HepG2 (cell line): Measurements from ENCODE around the gene ENTPD2. TPM values are rescaled to one million over a fixed set of nuclear protein-coding genes. Genes with fewer than 3 reads are reported as not detected.

ENCODE experiments used
- ATAC-seq: fragments of 200-7000 bp; cut with Tn5 transposase; 3 replicates; pipeline ENCODE4 v1.9.1; 2020; ENCODE audit warnings: mild to moderate bottlenecking, moderate library complexity
- BruUV-seq: library from RNA; stranded (reverse); fragments of 400-500 nt; replicated peaks from 2 replicates; lab custom pipeline; 2021; lab: Mats Ljungman, UMichigan
- CTCF ChIA-PET: fragments of 300-600 bp; formaldehyde crosslinking; extraction: SDS; loops from one replicate; lab custom pipeline; 2021; ENCODE audit warnings: low total read pairs, inconsistent platforms, low intra/inter-chr PET ratio; lab: Yijun Ruan, JAX
- POLR2A ChIA-PET: fragments of 350-600 bp; sonication (Branson Sonifier 250); formaldehyde crosslinking; loops from one replicate; lab custom pipeline; 2020; ENCODE audit warnings: antibody characterized with exemption, inconsistent platforms; lab: Yijun Ruan, JAX
- DNase-seq: peaks from one replicate; pipeline ENCODE4 v3.0.0-alpha.2; 2015; ENCODE audit warnings: low spot score
- FAIRE-seq: peaks from 3 replicates; lab custom pipeline; 2011; peaks lifted over from hg19 to GRCh38; lab: Jason Lieb, UNC
- H2AFZ ChIP-seq: one replicate; pipeline ENCODE4 v1.6.1; 2011; ENCODE audit warnings: low read length, inconsistent platforms
- H3K27ac ChIP-seq: fragments of 300-600 bp; 3 replicates; pipeline ENCODE4 v1.8.0; 2011; ENCODE audit warnings: mixed run types, mild to moderate bottlenecking, mixed read lengths, low read length, inconsistent platforms; ENCODE audit not compliant: insufficient read depth; ENCODE audit errors: extremely low read length
- H3K27me3 ChIP-seq, 2 experiments: fragments of 200-600 bp in 1 of 2; 2 replicates in 1 of 2; 3 replicates in 1 of 2; pipeline versions ENCODE4 v1.6.0 to v1.8.0; 2011; ENCODE audit warnings: low read length in 2 of 2, mild to moderate bottlenecking in 2 of 2, moderate library complexity in 2 of 2, inconsistent platforms in 1 of 2; ENCODE audit not compliant: insufficient read depth in 2 of 2, control insufficient read depth in 1 of 2
- H3K36me3 ChIP-seq, 2 experiments: fragments of 200-600 bp in 1 of 2; replicated peaks in 1 of 2; 2 replicates in 1 of 2; 3 replicates in 1 of 2; pipeline versions ENCODE4 v1.5.1 to v1.8.0; 2011; ENCODE audit warnings: low read length in 2 of 2, inconsistent platforms in 1 of 2; ENCODE audit not compliant: insufficient read depth in 2 of 2, control insufficient read depth in 1 of 2
- H3K4me1 ChIP-seq: 2 replicates; pipeline ENCODE4 v1.5.1; 2012; ENCODE audit warnings: low read length, inconsistent platforms; ENCODE audit not compliant: insufficient read depth
- H3K4me2 ChIP-seq: 2 replicates; pipeline ENCODE4 v1.6.0; 2011; ENCODE audit warnings: low read depth, low read length, inconsistent platforms
- H3K4me3 ChIP-seq, 3 experiments: fragments of 200-600 bp in 1 of 3; sonication (generic), shearing (Covaris generic) in 1 of 3; replicated peaks in 1 of 3; 2 replicates each; pipeline ENCODE4 v1.5.1; 2011 to 2016; ENCODE audit warnings: low read length in 3 of 3, inconsistent platforms in 2 of 3, low read depth in 2 of 3, mild to moderate bottlenecking in 2 of 3, control low read depth in 1 of 3, mixed read lengths in 1 of 3; ENCODE audit not compliant: insufficient read depth in 1 of 3
- H3K79me2 ChIP-seq: one replicate; pipeline ENCODE4 v1.6.1; 2011; ENCODE audit warnings: low read length, inconsistent platforms; ENCODE audit not compliant: insufficient read depth
- H3K9ac ChIP-seq: 2 replicates; pipeline ENCODE4 v1.6.0; 2011; ENCODE audit warnings: mild to moderate bottlenecking, low read depth, low read length, inconsistent platforms; ENCODE audit not compliant: insufficient read depth
- H3K9me3 ChIP-seq: 2 replicates; pipeline ENCODE4 v1.5.1; 2012; ENCODE audit warnings: mild to moderate bottlenecking, low read length
- H4K20me1 ChIP-seq: 2 replicates; pipeline ENCODE4 v1.6.0; 2011; ENCODE audit warnings: inconsistent platforms, mild to moderate bottlenecking, low read length, moderate library complexity; ENCODE audit not compliant: insufficient read depth
- ARNTL ChIP-seq: sonication (generic); formaldehyde crosslinking; IDR thresholded peaks from 2 replicates; pipeline ENCODE4 v1.4.0; 2020; ENCODE audit warnings: mild to moderate bottlenecking, missing genetic modification reagents
- BRCA1 ChIP-seq: sonication (generic); formaldehyde crosslinking; IDR thresholded peaks from 2 replicates; pipeline ENCODE4 v1.4.0; 2020; ENCODE audit warnings: missing genetic modification reagents
- CEBPZ ChIP-seq: IDR thresholded peaks from 2 replicates; pipeline ENCODE4 v1.6.1; 2012; ENCODE audit warnings: low read length, improper control_type of control experiment
- HOXD1 ChIP-seq: sonication (generic); formaldehyde crosslinking; IDR thresholded peaks from 2 replicates; pipeline ENCODE4 v1.5.0; 2020; ENCODE audit warnings: missing genetic modification reagents
- JUNB ChIP-seq: sonication (generic); formaldehyde crosslinking; IDR thresholded peaks from 2 replicates; pipeline ENCODE4 v1.8.0; 2022; ENCODE audit warnings: missing genetic modification reagents, mild to moderate bottlenecking, borderline replicate concordance
- KMT2B ChIP-seq: IDR thresholded peaks from 2 replicates; pipeline ENCODE4 v1.6.1; 2016; ENCODE audit warnings: missing genetic modification reagents, missing compliant biosample characterization
- NFE2 ChIP-seq: sonication (generic); formaldehyde crosslinking; IDR thresholded peaks from 2 replicates; pipeline ENCODE4 v1.4.0; 2020; ENCODE audit warnings: missing genetic modification reagents
- WGBS: methylation state at CpG from one replicate; pipeline ENCODE4 v1.1.6; 2017; ENCODE audit warnings: low lambda C conversion rate; 5-methylcytosine and 5-hydroxymethylcytosine counted together
- in situ Hi-C: cut with HindIII; loops from 2 replicates; pipeline ENCODE4 v1.10.0; 2017; ENCODE audit warnings: low pct_unique_long_range_greater_than_20kb; ENCODE audit not compliant: extremely low pct_ligation_motif_present
- intact Hi-C: fragments of 100-400 bp; cut with micrococcal nuclease; formaldehyde crosslinking; loops from one replicate; pipeline ENCODE4 v1.10.0; 2022; ENCODE audit not compliant: unreplicated experiment
- polyA plus RNA-seq, 8 experiments: library from polyadenylated mRNA; depleted of rRNA in 3 of 8; stranded (reverse) in 7 of 8; unstranded in 1 of 8; fragments of >200 nt; fragmentation: Illumina TruSeq in 4 of 8; extraction: Trizol in 4 of 8; gene quantifications; 2 replicates each; pipeline versions ENCODE4 v1.2.1 to v1.2.3, GENCODE V29; 2011 to 2016; ENCODE audit warnings: low read depth in 4 of 8, missing spikeins in 1 of 8, mixed read lengths in 1 of 8; ENCODE audit not compliant: insufficient read depth in 1 of 8
- total RNA-seq, 5 experiments: library from RNA; depleted of rRNA; stranded (reverse); fragments of >200 nt; fragmentation: Illumina TruSeq; extraction: Trizol; gene quantifications; 2 replicates each; pipeline ENCODE4 v1.2.3, GENCODE V29; 2016; ENCODE audit warnings: low read depth in 1 of 5
- TF ChIP-seq, protein P1 (sequence below): sonication (generic); formaldehyde crosslinking; IDR thresholded peaks from 2 replicates; pipeline ENCODE4 v1.4.0; 2020; ENCODE audit warnings: missing genetic modification reagents
- TF ChIP-seq, protein P2 (sequence below): sonication (generic); formaldehyde crosslinking; IDR thresholded peaks from 2 replicates; pipeline ENCODE4 v1.5.1; 2020; ENCODE audit warnings: mild to moderate bottlenecking, missing genetic modification reagents, borderline replicate concordance
- TF ChIP-seq, protein P3 (sequence below): IDR thresholded peaks from 2 replicates; pipeline ENCODE4 v1.6.1; 2016; ENCODE audit warnings: control low read depth
- TF ChIP-seq, protein P4 (sequence below): sonication (generic); formaldehyde crosslinking; IDR thresholded peaks from 2 replicates; pipeline ENCODE4 v1.4.0; 2020; ENCODE audit warnings: missing genetic modification reagents, mild to moderate bottlenecking, borderline replicate concordance

Gene ENTPD2
- total and polyA plus RNA-seq, 2 of the 13 experiments (the other 11 are each of a cell fraction or from before 2014, with no cell fraction given), result 0.95 to 3.2 TPM

DNA sequence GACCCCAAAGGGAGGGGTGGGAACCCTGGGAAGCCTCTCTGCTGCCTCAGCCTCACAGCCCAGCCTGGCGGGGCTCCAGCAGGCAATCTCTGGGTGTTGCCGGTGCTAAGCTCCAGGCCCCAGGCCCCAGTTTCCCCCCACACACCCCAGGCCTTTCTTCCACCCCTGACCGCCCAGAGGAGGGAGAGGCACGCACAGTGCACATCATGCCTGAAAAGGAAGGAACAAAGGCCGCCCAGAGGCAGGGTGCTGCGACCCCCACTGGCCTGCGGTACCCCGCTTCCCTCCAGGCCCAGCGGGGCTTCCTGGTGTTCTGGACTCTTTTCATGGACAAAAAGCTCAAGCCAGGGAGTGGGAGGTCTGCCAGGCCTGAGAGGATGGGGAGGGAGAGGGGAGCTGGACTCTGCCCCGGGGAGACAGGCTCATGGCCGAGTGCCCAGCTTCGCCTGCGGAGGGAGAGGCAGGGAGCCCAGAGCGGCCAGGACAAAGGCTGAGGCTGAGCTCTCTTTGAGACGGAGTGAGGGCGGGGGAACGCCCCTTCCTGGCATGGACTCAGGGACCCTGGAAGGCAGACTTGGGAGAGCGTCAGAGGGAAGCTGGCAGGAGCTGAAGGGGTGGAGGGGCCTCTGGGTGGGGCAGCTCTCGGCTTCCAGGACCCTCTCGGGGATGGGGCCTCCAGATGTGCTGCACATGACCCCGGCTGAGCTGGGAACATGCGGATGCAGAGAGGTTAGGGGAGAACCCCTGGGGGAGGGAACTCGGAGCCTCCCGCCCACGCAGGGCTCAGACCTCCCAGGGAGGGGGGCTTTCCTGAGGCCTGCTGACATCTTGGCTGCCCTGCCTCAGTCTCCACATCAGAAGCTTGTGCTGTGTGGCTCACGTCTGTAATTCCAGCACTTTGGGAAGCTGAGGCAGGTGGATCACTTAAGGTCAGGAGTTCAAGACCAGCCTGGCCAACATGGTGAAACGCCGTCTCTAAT lies 1.8 kb upstream of the ENTPD2 start:
- DNase-seq (peak; percentile 86), FAIRE-seq (peak; percentile 90), ATAC-seq (peak; percentile 79)
- intact Hi-C loops, result no loop called here
- no peaks in the 10 kb centered on the region; a peak in 2 of 5 replicates for H3K27me3 ChIP-seq
- no peaks in the 10 kb centered on the region for H3K9me3 ChIP-seq
- peak overlapping the region; percentile 96 for H3K27ac ChIP-seq
- no peaks in the 10 kb centered on the region for H4K20me1 ChIP-seq
- H3K4me1 ChIP-seq, result peaks cover 57% of the 10 kb centered on the region
- CTCF ChIA-PET, result interaction anchor here (1.5 kb wide), 1 partner anchor 26 kb away, joined by 4 read pairs; no protein-coding TSS in a partner anchor
- no peak overlapping the region for H2AFZ ChIP-seq
- H3K4me2 ChIP-seq, result peak overlapping the region; percentile 84
- H3K79me2 ChIP-seq, result peaks cover 9% of the 10 kb centered on the region
- peak overlapping the region; percentile 82 for H3K9ac ChIP-seq
- BruUV-seq, result no TSS peak
- in situ Hi-C loops, result no loop called here
- 34% methylated on average over 4 of the region's 28 CpGs for WGBS
- H3K4me3 ChIP-seq, result peak overlapping the region; percentile 64 to 84 (median 70)
- H3K36me3 ChIP-seq, result no peaks in the 10 kb centered on the region
- POLR2A ChIA-PET, result interaction anchor here (0.7 to 4.4 kb wide), 28 partner anchors 8 to 255 kb away, joined by 3 to 55 read pairs (median 4); partner anchors contain the start of genes ABCA2, MAN1B1, PAXX and SAPCD2
- no peak for TF ChIP-seq BRCA1 (CRISPR knock-in tag)
- TF ChIP-seq, protein P1, sequence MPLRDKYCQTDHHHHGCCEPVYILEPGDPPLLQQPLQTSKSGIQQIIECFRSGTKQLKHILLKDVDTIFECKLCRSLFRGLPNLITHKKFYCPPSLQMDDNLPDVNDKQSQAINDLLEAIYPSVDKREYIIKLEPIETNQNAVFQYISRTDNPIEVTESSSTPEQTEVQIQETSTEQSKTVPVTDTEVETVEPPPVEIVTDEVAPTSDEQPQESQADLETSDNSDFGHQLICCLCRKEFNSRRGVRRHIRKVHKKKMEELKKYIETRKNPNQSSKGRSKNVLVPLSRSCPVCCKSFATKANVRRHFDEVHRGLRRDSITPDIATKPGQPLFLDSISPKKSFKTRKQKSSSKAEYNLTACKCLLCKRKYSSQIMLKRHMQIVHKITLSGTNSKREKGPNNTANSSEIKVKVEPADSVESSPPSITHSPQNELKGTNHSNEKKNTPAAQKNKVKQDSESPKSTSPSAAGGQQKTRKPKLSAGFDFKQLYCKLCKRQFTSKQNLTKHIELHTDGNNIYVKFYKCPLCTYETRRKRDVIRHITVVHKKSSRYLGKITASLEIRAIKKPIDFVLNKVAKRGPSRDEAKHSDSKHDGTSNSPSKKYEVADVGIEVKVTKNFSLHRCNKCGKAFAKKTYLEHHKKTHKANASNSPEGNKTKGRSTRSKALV (CRISPR knock-in tag), result peak; percentile 67; the same call in 1 of the 2 replicates
- no peak for TF ChIP-seq NFE2 (CRISPR knock-in tag)
- TF ChIP-seq, protein P2, sequence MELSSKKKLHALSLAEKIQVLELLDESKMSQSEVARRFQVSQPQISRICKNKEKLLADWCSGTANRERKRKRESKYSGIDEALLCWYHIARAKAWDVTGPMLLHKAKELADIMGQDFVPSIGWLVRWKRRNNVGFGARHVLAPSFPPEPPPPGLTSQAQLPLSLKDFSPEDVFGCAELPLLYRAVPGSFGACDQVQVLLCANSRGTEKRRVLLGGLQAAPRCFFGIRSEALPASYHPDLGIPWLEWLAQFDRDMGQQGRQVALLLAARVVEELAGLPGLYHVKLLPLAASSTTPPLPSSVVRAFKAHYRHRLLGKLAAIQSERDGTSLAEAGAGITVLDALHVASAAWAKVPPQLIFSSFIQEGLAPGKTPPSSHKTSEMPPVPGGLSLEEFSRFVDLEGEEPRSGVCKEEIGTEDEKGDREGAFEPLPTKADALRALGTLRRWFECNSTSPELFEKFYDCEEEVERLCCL (CRISPR knock-in tag), result no peak
- TF ChIP-seq, protein P3, sequence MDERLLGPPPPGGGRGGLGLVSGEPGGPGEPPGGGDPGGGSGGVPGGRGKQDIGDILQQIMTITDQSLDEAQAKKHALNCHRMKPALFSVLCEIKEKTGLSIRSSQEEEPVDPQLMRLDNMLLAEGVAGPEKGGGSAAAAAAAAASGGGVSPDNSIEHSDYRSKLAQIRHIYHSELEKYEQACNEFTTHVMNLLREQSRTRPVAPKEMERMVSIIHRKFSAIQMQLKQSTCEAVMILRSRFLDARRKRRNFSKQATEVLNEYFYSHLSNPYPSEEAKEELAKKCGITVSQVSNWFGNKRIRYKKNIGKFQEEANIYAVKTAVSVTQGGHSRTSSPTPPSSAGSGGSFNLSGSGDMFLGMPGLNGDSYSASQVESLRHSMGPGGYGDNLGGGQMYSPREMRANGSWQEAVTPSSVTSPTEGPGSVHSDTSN (CRISPR knock-in tag), result no peak
- TF ChIP-seq, protein P4, sequence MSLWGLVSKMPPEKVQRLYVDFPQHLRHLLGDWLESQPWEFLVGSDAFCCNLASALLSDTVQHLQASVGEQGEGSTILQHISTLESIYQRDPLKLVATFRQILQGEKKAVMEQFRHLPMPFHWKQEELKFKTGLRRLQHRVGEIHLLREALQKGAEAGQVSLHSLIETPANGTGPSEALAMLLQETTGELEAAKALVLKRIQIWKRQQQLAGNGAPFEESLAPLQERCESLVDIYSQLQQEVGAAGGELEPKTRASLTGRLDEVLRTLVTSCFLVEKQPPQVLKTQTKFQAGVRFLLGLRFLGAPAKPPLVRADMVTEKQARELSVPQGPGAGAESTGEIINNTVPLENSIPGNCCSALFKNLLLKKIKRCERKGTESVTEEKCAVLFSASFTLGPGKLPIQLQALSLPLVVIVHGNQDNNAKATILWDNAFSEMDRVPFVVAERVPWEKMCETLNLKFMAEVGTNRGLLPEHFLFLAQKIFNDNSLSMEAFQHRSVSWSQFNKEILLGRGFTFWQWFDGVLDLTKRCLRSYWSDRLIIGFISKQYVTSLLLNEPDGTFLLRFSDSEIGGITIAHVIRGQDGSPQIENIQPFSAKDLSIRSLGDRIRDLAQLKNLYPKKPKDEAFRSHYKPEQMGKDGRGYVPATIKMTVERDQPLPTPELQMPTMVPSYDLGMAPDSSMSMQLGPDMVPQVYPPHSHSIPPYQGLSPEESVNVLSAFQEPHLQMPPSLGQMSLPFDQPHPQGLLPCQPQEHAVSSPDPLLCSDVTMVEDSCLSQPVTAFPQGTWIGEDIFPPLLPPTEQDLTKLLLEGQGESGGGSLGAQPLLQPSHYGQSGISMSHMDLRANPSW (CRISPR knock-in tag), result no peak
- TF ChIP-seq HOXD1, result no peak; the same call in 1 of the 2 replicates
- TF ChIP-seq JUNB (CRISPR knock-in tag), result no peak
- no peak for TF ChIP-seq CEBPZ
- TF ChIP-seq ARNTL, result no peak
- TF ChIP-seq KMT2B (CRISPR knock-in tag), result no peak
